ENCODE data around the gene PPP2R1A. TPM values are rescaled to one million over a fixed set of nuclear protein-coding genes. Genes with fewer than 3 reads are reported as not detected.

PPP2R1A gene
- total and polyA plus RNA-seq, 2 of the 13 experiments (the other 11 are each of a cell fraction or from before 2014, with no cell fraction given) = 86.7 to 130 TPM

GRCh38 chr19:52170304-52170703, 19.5 kb upstream of the PPP2R1A start:
- no peak for DNase-seq (ENCODE audit: low spot score)
- POLR2A ChIA-PET = interaction anchor here (0.6 to 3.1 kb wide), 2 partner anchors 19 kb away, joined by 3 to 26 read pairs; partner anchors contain the start of gene PPP2R1A
- Histone ChIP-seq H3K4me1 (ENCODE audit: insufficient read depth, low read length) (peaks cover 20% of the 10 kb centered on the region), H2AFZ (ENCODE audit: low read length) (no peak overlapping the region), H3K4me2 (ENCODE audit: low read depth, low read length) (peak overlapping the region; percentile 77), H3K4me3 (replicated peaks in 1 of 3; ENCODE audit: insufficient read depth in 1 of 3, low read depth in 2 of 3, low read length in 3 of 3) (peak overlapping the region; percentile 61 to 88 (median 83); a peak in 5 of 6 replicates), H3K9ac (ENCODE audit: insufficient read depth, low read depth, low read length) (no peak overlapping the region), H3K27me3 (ENCODE audit: control insufficient read depth in 1 of 2, insufficient read depth in 2 of 2, low read length in 2 of 2) (no peaks in the 10 kb centered on the region; a peak in 1 of 5 replicates), H3K9me3 (ENCODE audit: low read length) (no peaks in the 10 kb centered on the region; the same call in 1 of the 2 replicates), H3K79me2 (ENCODE audit: insufficient read depth, low read length) (no peaks in the 10 kb centered on the region), H3K27ac (ENCODE audit: extremely low read length, insufficient read depth, low read length) (no peak overlapping the region), H3K36me3 (replicated peaks in 1 of 2; ENCODE audit: control insufficient read depth in 1 of 2, insufficient read depth in 2 of 2, low read length in 2 of 2) (peaks cover 0 to 9% of the 10 kb centered on the region in 2 experiments; a peak in 2 of 5 replicates), H4K20me1 (ENCODE audit: insufficient read depth, low read length) (no peaks in the 10 kb centered on the region)
- CTCF ChIA-PET (ENCODE audit: low intra/inter-chr PET ratio, low total read pairs) = no interaction called here
- BruUV-seq (replicated peaks) = no TSS peak
- 75% methylated on average over 5 of the region's 5 CpGs for WGBS (ENCODE audit: low lambda C conversion rate)
- intact Hi-C loops (cut with micrococcal nuclease; ENCODE audit: unreplicated experiment) = no loop called here
- in situ Hi-C loops (cut with HindIII; ENCODE audit: extremely low pct_ligation_motif_present, low pct_unique_long_range_greater_than_20kb) = no loop called here
- no peak for FAIRE-seq
- peak; percentile 49; the same call in 2 of the 3 replicates for ATAC-seq
- no peak for TF ChIP-seq SP140L (CRISPR knock-in tag; IDR thresholded peaks at IDR 0.05; ENCODE audit: borderline replicate concordance)

DNA sequence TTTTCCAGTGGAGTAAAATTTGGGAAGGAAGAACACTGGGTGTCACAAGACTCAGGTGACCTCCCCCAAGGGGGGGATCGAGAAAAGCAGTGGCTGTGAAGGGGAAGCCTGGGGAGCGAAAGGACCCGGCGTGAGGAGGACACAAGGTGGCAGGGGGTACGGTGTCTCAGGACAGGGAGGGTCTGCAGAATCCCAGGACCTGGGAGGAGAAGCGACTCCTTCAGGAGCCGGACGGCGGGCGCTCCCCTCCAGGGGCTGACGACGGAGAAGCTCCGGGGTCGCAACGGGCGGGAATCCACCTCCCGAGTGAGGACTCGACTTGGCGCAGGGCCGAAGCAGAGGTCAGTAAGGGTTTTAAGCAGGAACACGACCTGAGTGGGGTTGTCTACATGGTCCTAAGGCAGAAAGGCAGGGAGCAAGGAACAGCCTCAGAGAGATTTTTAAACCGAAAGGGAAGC, 19.0 kb upstream of the PPP2R1A start:
- ChIA-PET CTCF (ENCODE audit: low intra/inter-chr PET ratio, low total read pairs) (no interaction called here), POLR2A (interaction anchor here (1.9 to 3.1 kb wide), 3 partner anchors 18 to 31 kb away, joined by 4 to 26 read pairs (median 8); partner anchors contain the start of genes PPP2R1A and ZNF616)
- BruUV-seq (replicated peaks) = TSS peak; percentile 79
- ATAC-seq = peak; percentile 37
- WGBS (ENCODE audit: low lambda C conversion rate) = 45% methylated on average over 12 of the region's 22 CpGs
- H3K27me3 ChIP-seq (ENCODE audit: control insufficient read depth in 1 of 2, insufficient read depth in 2 of 2, low read length in 2 of 2) = no peaks in the 10 kb centered on the region; a peak in 1 of 5 replicates
- no peaks in the 10 kb centered on the region for H4K20me1 ChIP-seq (ENCODE audit: insufficient read depth, low read length)
- H3K4me1 ChIP-seq (ENCODE audit: insufficient read depth, low read length) = peaks cover 20% of the 10 kb centered on the region
- FAIRE-seq = no peak
- H3K4me2 ChIP-seq (ENCODE audit: low read depth, low read length) = peak overlapping the region; percentile 77
- no peaks in the 10 kb centered on the region for H3K79me2 ChIP-seq (ENCODE audit: insufficient read depth, low read length)
- peak overlapping the region; percentile 93 for H2AFZ ChIP-seq (ENCODE audit: low read length)
- H3K9me3 ChIP-seq (ENCODE audit: low read length) = no peaks in the 10 kb centered on the region
- H3K4me3 ChIP-seq (replicated peaks in 1 of 3; ENCODE audit: insufficient read depth in 1 of 3, low read depth in 2 of 3, low read length in 3 of 3) = peak overlapping the region; percentile 61 to 88 (median 83)
- H3K9ac ChIP-seq (ENCODE audit: insufficient read depth, low read depth, low read length) = peak overlapping the region; percentile 71
- in situ Hi-C loops (cut with HindIII; ENCODE audit: extremely low pct_ligation_motif_present, low pct_unique_long_range_greater_than_20kb) (no loop called here), intact Hi-C loops (cut with micrococcal nuclease; ENCODE audit: unreplicated experiment) (loop anchor here (1.0 kb wide), 1 partner anchor 18 kb away; no protein-coding TSS in a partner anchor)
- peaks cover 0 to 6% of the 10 kb centered on the region in 2 experiments; a peak in 2 of 5 replicates for H3K36me3 ChIP-seq (replicated peaks in 1 of 2; ENCODE audit: control insufficient read depth in 1 of 2, insufficient read depth in 2 of 2, low read length in 2 of 2)
- H3K27ac ChIP-seq (ENCODE audit: extremely low read length, insufficient read depth, low read length) = peak overlapping the region; percentile 52
- DNase-seq (ENCODE audit: low spot score) = no peak
- TF ChIP-seq ZNF292 (CRISPR knock-in tag; IDR thresholded peaks at IDR 0.05; ENCODE audit: borderline replicate concordance, low read depth) (peak; percentile 7; the same call in 1 of the 2 replicates), ATM (IDR thresholded peaks at IDR 0.05; ENCODE audit: borderline replicate concordance) (no peak), ZEB1 (IDR thresholded peaks at IDR 0.05; ENCODE audit: insufficient replicate concordance, low read depth) (no peak), MAFG (CRISPR knock-in tag; IDR thresholded peaks at IDR 0.05) (no peak)
- TF ChIP-seq, protein P1, sequence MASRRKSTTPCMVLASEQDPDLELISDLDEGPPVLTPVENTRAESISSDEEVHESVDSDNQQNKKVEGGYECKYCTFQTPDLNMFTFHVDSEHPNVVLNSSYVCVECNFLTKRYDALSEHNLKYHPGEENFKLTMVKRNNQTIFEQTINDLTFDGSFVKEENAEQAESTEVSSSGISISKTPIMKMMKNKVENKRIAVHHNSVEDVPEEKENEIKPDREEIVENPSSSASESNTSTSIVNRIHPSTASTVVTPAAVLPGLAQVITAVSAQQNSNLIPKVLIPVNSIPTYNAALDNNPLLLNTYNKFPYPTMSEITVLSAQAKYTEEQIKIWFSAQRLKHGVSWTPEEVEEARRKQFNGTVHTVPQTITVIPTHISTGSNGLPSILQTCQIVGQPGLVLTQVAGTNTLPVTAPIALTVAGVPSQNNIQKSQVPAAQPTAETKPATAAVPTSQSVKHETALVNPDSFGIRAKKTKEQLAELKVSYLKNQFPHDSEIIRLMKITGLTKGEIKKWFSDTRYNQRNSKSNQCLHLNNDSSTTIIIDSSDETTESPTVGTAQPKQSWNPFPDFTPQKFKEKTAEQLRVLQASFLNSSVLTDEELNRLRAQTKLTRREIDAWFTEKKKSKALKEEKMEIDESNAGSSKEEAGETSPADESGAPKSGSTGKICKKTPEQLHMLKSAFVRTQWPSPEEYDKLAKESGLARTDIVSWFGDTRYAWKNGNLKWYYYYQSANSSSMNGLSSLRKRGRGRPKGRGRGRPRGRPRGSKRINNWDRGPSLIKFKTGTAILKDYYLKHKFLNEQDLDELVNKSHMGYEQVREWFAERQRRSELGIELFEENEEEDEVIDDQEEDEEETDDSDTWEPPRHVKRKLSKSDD (CRISPR knock-in tag; IDR thresholded peaks at IDR 0.05; ENCODE audit: low read depth) = no peak
- TF ChIP-seq, protein P2, sequence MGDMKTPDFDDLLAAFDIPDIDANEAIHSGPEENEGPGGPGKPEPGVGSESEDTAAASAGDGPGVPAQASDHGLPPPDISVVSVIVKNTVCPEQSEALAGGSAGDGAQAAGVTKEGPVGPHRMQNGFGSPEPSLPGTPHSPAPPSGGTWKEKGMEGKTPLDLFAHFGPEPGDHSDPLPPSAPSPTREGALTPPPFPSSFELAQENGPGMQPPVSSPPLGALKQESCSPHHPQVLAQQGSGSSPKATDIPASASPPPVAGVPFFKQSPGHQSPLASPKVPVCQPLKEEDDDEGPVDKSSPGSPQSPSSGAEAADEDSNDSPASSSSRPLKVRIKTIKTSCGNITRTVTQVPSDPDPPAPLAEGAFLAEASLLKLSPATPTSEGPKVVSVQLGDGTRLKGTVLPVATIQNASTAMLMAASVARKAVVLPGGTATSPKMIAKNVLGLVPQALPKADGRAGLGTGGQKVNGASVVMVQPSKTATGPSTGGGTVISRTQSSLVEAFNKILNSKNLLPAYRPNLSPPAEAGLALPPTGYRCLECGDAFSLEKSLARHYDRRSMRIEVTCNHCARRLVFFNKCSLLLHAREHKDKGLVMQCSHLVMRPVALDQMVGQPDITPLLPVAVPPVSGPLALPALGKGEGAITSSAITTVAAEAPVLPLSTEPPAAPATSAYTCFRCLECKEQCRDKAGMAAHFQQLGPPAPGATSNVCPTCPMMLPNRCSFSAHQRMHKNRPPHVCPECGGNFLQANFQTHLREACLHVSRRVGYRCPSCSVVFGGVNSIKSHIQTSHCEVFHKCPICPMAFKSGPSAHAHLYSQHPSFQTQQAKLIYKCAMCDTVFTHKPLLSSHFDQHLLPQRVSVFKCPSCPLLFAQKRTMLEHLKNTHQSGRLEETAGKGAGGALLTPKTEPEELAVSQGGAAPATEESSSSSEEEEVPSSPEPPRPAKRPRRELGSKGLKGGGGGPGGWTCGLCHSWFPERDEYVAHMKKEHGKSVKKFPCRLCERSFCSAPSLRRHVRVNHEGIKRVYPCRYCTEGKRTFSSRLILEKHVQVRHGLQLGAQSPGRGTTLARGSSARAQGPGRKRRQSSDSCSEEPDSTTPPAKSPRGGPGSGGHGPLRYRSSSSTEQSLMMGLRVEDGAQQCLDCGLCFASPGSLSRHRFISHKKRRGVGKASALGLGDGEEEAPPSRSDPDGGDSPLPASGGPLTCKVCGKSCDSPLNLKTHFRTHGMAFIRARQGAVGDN (CRISPR knock-in tag; IDR thresholded peaks at IDR 0.05) = peak; percentile 51; the same call in 1 of the 2 replicates

Measured in HepG2 (cell line).